ENCODE measurements around the gene ZNF784. TPM values are rescaled to one million over a fixed set of nuclear protein-coding genes. Genes with fewer than 3 reads are reported as not detected.

ZNF784 gene
- total RNA-seq, 4 donors from 2014 or later: 2.5 to 3.8 (median 3.2) TPM

GRCh38 chr19:55643003-55643886 lies 18.9 kb upstream of the ZNF784 start, which contains the start of gene ZNF581:
Gene ZNF581 (plus strand): TSS chr19:55643649. CDS start chr19:55644572, 923 bp downstream.
- TF ChIP-seq CTCF (IDR thresholded peaks at IDR 0.05): no peak
- DNase-seq (ENCODE audit: low spot score) (no peak), ATAC-seq (ENCODE audit: low FRiP score) (peak; percentile 62)

GRCh38 chr19:55642153-55643002 lies 18.0 kb upstream of the ZNF784 start:
- no peak for DNase-seq (ENCODE audit: low spot score)
- ATAC-seq (ENCODE audit: low FRiP score): no peak
- TF ChIP-seq CTCF (IDR thresholded peaks at IDR 0.05): no peak

DNA sequence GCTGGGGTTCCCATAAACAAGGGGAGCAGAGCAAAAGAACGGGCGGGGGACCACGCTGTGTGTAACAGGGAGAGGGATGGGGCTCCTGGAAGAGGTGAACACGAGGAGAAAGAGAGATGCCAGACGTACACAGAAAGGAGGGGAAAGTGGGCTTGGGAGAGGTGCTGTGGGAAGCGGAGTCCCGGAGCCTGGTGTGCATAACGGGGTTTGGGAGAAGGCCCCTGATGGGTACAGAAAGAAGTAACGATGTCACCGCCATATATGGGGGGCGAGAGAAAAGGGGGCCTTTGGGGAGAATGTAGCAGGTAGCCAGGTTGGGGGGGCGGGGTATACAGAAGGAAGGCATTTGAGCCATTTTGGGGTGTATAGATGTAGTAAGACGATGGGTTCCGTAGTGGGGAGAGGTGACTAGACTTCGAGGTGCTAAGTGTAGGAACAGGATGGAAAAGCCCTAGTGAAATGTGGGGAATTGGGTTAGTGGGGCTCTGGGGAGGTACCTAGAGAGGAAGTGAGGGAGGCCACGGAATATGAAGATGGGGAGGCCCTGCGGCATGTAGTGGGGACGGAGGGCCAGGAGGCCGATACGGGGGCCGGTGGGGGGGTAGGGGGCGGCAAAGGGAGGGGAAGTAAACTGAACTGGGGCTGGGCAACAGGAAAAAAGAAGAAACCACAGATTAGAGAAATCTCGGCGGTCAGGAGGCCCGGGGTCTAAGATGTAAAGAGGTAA lies 17.2 kb upstream of the ZNF784 start:
- DNase-seq (ENCODE audit: low spot score): no peak
- no peak for TF ChIP-seq CTCF (IDR thresholded peaks at IDR 0.05)
- ATAC-seq (ENCODE audit: low FRiP score): peak; percentile 0

- ATAC-seq (ENCODE audit: low FRiP score): peak; percentile 70
- no peak for TF ChIP-seq CTCF (IDR thresholded peaks at IDR 0.05)
- DNase-seq (ENCODE audit: low spot score): no peak
These were observed 16.4 kb upstream of the ZNF784 start, which contains the start of gene ZNF580 for GRCh38 chr19:55640577-55641425. Gene ZNF580 (plus strand): TSS chr19:55641002. CDS start chr19:55642509, 1,507 bp downstream.

GRCh38 chr19:55640043-55640576 lies 15.7 kb upstream of the ZNF784 start:
- TF ChIP-seq CTCF (IDR thresholded peaks at IDR 0.05): peak in 1 of 3 donors; percentile 5
- DNase-seq (ENCODE audit: low spot score) (no peak), ATAC-seq (ENCODE audit: low FRiP score) (no peak)

Data from omental fat pad (tissue), 4 donors.